ENCODE measurements around the gene LRRN3.

The LRRN3 gene

DNA sequence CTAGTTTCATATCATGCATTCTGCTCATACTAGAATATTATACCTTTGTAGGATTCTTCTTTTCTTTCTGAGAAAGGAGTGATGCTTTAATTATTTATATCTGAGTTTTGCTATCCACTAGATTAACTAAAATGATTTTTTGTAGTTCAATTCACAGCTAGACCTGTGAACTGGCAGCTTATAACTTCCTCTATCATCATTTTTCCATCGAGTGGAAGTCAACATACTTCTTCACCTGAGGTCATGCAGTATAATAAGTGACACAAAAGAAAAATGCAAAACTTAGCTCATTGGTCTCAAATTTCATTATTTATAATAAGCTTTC is 8.0 kb downstream of the LRRN3 start:
- TF ChIP-seq, protein P1, sequence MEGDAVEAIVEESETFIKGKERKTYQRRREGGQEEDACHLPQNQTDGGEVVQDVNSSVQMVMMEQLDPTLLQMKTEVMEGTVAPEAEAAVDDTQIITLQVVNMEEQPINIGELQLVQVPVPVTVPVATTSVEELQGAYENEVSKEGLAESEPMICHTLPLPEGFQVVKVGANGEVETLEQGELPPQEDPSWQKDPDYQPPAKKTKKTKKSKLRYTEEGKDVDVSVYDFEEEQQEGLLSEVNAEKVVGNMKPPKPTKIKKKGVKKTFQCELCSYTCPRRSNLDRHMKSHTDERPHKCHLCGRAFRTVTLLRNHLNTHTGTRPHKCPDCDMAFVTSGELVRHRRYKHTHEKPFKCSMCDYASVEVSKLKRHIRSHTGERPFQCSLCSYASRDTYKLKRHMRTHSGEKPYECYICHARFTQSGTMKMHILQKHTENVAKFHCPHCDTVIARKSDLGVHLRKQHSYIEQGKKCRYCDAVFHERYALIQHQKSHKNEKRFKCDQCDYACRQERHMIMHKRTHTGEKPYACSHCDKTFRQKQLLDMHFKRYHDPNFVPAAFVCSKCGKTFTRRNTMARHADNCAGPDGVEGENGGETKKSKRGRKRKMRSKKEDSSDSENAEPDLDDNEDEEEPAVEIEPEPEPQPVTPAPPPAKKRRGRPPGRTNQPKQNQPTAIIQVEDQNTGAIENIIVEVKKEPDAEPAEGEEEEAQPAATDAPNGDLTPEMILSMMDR (IDR thresholded peaks at IDR 0.05) = no peak

GRCh38 chr7:111101856-111102646 is 11.1 kb downstream of the LRRN3 start:
- TF ChIP-seq, protein P1 (IDR thresholded peaks at IDR 0.05) = no peak

GRCh38 chr7:111103136-111103535 is 12.2 kb downstream of the LRRN3 start:
- TF ChIP-seq, protein P1 (IDR thresholded peaks at IDR 0.05) = no peak

- TF ChIP-seq, protein P1 (IDR thresholded peaks at IDR 0.05) = no peak
Observed at GRCh38 chr7:111103678-111104274, 12.8 kb downstream of the LRRN3 start.

- TF ChIP-seq, protein P1 (IDR thresholded peaks at IDR 0.05) = no peak
Observed at GRCh38 chr7:111104710-111105109, 13.8 kb downstream of the LRRN3 start.

DNA sequence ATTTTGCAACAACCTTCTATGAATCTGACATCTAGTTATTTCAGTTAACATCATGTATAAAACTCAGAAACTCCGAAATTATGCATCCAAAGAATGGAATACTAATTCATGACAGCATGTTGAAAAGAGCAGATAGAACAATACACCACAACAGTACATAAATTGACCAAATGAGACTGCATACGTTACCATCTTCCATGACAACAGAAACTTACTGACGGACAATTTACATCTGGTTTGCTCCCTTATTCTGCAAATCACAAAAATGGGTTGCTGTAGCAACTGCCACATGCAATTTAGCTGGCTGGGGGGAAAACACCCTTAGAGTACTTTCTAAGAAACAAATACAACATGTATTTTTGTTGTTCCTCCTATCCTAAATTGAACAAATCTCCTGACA is 14.3 kb downstream of the LRRN3 start:
- TF ChIP-seq, protein P1 (IDR thresholded peaks at IDR 0.05) = no peak

DNA sequence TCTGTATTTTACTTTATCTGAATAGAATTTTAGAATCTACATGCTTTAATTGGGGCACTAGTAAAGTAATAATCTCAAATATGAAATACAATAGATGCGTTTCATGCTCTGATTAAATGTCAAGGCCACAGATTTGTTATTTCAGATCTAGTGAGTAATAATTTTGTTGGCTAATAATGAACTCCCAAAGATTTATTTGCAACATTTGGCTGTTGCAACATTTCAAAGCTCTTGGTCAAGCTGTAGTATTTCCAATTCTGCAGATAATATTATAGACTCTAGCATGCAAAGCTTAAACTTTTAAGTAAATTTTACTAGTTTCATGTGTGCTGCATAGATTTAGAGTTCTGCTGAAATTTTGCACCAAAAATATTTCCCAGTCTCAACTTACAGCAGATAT is 16.7 kb downstream of the LRRN3 start:
- TF ChIP-seq, protein P1 (IDR thresholded peaks at IDR 0.05) = no peak
